ENCODE data around the gene STOML3.
A peak's percentile ranks its signal among the peaks of the same experiment; 100 is the strongest.
"Not testable (repeated sequence)": the region's sequence is repeated elsewhere in the genome, so short reads cannot be mapped to it uniquely, and the experiment has no call there.

The STOML3 gene, protein sequence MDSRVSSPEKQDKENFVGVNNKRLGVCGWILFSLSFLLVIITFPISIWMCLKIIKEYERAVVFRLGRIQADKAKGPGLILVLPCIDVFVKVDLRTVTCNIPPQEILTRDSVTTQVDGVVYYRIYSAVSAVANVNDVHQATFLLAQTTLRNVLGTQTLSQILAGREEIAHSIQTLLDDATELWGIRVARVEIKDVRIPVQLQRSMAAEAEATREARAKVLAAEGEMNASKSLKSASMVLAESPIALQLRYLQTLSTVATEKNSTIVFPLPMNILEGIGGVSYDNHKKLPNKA

DNA sequence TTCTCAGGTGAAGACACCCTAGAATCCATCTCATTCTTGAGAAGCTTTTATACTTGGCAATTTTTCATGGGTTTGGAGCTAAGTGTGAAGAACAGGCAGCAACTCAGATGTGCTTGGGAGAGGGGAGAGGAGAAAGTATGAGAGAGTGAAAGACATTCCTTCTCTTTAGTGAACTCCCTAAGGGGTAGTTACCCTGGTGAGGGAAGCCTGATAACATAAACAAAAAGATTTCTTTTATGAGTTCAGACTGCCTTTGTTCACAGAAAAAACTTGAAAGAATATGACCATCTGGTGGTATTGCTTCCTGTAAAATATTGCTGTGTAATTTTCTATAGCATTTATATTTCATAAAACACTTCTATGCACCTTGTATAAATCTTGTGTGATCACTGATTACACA, at the start of gene STOML3:
Gene STOML3, minus strand, starts transcription at position 139 of the 400 bp plus-strand sequence. Its CDS starts 110 bp downstream, at position 29.
- DNase-seq = no peak

DNA sequence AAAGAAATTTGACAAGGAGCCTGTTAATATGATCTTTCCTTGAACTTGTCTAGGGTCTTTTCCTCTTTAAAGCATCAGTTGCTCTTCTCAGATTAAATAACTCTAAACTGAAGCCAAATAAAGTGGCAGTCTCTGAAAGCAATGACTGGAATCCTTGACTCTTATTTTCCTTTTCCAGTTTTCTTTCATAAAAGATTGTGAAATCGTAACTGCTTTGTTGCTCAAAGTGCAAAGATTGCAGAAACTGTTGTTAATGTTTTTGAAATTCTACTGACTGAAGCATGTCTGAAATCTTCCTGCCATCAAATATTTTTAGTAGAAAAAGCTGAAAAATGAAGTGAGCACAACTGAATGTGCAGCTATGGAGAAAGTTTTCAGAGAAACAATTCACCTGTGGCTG, 49.6 kb upstream of the STOML3 start:
- DNase-seq = no peak

DNA sequence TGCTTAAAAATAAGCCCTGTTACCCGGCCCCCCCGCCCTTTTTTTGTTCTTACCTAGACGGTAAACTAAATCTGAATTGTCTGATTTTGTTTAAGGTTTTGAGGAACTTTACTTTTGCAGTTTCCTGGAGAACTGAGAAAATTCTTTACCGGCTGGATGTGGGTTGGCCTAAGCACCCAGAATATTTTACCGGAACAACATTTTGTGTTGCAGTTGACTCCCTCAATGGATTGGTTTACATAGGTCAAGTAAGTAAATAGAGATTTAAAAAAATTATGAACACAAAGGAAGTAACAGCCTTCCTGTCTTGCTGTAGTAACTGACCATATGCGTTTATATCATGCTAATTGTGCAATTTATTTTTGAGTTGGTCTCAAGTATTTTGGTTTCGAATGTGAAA, 48.4 kb upstream of the STOML3 start:
- DNase-seq = no peak

DNA sequence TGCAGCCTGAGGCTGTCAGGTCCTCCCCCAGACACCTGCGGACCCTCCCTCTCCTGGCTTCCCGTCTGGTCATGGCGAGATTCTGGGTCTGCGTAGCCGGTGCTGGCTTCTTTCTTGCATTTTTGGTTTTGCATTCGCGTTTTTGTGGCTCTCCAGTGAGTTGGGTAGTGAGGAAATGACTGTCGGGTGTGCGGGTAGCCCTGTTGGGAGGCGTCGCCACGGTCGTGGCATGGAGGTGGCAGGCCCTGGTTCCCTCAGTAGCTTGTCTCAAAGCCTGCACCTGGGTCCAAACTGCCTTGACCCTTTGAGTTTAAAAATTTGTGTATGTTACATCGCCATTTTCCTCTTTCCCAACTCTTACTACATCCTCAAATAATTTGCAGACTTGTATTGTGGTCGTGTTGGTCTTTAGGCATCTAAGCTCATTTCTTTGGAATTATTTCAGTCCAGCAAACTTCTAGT, 48.0 kb upstream of the STOML3 start:
- DNase-seq = peak in 1 of 2 donors; percentile 49

DNA sequence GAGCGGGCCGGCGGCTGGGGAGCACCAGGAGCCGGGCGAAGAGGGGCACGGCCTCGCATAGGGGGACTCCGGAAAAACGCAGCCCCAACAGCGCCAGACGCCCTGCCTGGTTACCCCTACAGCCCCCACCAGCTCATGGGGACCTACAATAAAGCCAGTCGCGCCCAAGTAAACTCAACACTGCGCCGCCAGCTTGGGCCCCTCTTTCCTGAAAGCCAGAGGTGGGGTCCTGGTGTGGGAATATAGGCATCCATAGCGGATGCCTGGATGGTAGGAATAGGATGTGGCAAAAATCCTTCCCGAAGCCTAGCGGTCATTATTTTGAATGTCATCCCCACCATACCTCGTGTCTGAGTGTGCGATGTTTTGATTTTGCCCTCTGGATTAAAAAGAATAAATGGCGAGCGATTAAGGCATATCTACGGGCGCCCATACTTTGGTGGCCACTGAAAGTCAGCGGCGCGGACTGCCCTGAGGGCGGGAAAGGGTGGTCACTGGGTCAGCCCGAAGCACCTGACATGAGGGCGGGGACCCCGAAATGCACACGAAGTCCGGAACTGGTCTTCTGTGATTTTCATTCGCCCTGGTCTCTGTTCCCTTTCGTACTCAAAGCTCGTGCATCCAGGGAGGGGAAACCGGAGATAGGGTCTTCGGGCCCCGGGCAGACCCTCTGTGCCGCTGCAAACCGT, 47.4 kb upstream of the STOML3 start, which contains the start of the genes NHLRC3 and PROSER1:
Gene NHLRC3, plus strand, starts transcription at position 577 of the 689 bp plus-strand sequence. CDS start 184 bp downstream, outside the sequence.
Gene PROSER1, minus strand, starts transcription at position 210 of the 689 bp plus-strand sequence. CDS start 847 bp downstream, outside the sequence.
- DNase-seq = peak; percentile 65 to 88

DNA sequence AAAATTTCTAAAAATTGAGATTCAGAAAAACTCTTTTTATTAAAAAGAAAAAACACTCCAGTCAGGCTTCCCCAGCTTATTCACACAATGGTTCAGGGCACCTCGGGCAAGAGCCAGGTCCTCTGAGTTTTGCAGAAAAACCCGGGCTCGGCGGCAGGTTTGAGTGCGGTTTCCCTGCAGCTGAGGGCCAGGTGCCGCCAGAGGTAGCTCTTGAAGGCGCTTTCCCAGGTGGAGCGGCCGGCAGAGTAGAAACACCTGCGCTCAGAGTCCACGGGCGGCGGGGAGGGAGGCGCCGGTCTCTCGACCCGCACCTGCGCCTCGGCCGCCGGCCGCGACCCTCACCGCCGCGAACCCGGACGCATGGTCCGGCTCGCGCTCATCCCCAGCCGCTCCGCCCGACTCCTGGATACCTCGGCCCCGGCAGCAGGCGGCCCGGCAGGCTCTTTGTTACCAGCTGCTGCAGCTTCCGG, 46.8 kb upstream of the STOML3 start:
- no peak for DNase-seq

DNA sequence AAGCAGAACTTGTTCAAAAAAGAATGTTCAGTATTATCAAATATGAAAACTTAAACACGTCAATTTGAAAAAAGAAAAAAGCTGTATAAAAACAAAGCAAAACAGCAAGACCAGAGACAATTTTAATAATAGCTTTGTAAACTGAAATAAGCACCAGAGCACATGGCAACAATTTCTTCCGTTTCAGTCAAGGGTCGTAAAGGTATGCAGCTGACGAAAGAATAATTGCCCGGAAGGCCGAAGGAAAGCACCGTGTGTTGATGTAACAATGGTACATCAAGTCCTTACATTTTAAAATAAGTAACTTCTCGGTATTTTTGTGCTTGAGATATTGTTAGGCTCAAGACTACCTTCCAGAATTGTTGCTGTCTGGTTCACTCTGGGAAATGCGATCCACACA, 45.6 kb upstream of the STOML3 start:
- no peak for DNase-seq

DNA sequence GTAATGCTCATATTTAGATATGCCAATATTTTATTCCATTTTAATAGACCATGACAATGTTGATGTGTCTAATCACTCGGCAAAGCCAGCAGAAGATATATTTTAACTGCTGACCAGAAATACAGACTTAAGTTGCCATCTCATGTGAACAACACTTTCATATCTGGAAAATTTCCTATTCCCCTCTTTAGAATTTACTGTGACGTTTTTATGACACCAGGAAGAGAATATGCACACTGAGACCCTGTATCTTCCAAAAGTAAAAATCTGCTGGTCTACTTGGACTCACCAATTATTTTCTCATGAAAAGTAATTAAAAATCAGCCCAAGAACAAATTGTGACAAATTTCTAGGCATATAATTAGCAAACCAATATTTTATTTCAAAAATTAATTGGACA, 45.2 kb upstream of the STOML3 start:
- no peak for DNase-seq

DNA sequence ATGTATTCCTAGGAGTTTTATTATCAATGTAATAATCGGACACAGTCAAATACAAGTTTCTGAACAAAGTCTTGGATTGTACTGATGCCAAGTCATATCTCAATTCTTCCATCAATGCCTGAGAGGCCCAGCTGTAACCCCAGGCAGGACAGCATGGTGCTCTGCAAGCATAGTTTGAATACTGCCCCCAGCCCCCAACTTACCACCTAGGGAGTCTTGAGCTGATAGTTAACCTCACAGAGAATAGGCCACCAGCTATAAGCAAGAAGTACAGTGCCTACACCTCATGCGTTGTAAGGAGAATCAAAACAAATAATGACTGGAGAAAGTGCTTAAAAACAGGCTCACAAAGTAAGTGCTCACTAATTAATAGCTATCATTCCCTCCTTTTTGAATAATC, 44.6 kb upstream of the STOML3 start:
- no peak for DNase-seq

DNA sequence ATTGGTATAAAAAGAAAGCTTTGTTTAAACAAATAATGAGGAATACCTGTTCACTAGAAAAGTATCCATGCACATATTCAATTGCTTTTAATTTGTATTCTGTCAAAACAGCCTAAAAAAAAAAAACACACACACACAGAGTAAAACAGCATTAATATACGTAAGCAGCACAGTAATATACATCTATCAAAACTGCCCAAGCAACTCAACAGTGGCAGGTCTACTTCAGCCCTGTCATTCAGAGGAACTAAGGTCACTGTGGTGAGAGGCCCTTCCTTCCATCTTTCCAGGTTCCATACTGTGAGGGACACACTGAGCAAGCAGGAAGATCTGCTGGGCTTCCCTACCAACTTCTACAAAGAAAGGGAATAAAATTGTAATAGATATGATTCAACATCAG, 43.5 kb upstream of the STOML3 start:
- DNase-seq = no peak

DNA sequence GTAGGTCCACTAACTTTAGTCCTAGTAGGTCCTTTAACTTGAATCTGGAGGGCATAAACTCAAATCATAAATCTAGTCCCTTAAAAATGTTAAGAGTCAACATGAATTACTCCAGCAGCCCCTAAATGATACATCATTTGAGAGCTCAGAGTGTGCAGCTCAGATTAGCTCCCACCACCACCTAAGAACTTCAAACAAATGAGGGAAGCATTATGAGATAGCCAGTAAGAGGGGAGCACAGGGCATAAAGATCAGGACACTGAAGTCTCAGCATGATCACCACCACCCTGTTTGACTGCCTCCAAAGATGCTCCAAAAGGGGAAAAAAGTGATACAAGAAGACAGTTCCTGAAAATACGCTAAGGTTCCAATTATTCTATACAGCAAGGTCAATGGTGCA, 41.5 kb upstream of the STOML3 start:
- no peak for DNase-seq

DNA sequence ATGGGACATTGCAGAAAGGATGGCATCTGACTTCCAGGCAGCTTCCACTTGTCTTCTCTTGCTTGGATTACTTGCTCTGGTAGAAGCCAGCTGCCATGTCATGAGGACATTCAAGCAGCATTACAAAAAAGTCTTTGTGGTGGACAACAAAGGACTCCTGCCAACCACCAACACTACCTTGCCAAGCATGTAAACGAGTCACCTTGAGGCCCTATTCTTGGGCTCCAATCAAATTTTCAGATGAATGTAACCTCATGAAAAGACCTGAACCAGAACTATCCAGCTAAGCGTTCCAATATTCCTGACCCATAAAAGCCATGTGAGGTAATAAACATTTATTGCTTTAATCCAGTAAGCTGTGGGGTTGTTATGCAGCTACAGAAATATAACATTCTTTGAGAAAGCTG, 34.8 kb upstream of the STOML3 start:
- no peak for DNase-seq

DNA sequence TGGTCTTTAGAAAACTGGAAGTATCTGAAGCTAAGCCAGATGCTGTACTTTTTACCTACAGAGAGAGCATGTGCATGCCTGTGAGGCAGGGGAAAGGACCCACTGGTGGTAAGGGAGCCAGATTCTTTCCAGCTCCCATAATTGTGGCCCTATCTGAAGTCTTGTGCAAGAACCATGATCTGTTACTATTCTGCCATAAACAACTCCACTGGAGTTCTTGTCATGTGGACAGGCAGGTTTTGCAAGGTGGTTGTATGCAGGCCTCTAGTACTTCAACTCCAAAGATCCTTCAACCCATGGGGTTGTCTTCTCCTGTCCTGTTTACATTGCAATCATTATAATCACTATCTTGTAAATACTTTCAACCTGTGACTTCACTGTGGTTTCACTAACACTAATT, 33.1 kb upstream of the STOML3 start:
- no peak for DNase-seq

DNA sequence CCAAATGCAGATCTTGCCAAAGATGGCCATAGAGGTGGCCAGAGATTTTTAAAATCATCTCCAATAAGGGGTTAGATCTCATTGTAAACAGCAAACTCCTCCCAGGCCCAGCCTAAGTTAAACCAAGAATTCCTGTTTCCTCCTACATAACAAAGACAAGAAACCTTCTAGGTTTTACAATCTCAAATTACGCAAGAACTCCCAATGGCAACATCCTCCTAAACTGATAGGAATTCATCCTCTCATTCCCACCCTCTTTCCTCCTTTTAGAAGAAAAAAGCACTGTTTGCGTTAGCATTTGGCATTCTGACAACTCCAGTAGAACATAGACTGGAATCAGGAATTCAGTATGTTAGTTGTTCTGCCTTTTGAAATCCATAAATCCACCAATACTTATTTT, 32.7 kb upstream of the STOML3 start:
- DNase-seq = no peak

DNA sequence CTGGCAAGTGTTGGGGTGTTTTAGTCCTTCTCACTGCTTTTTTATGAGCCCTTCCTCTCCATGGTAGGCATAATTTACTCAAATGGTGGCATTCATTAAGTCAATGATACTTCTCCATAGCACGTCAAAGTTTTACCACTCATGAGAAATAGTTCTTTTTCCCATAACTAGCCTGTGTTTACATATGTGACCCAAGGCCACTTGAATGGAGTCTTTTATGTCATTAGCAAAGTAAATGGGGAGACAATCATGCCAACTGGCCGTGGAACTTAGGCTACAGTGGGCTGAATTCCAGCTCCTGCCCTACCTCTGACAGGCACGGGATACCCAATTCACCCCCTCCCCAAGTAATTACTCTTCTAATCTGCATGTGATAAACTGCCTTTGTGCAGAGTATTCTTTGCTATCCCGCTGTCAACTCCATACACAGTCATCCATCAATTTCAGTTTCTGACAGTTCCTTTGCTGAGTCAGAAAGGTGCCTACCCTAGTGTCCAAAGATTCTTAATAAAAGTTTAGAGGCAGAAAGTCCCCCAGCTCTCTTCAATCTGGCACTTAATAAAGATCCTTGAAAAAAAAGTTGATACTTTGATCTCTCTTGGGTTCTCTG, 30.3 kb upstream of the STOML3 start:
- no peak for DNase-seq

DNA sequence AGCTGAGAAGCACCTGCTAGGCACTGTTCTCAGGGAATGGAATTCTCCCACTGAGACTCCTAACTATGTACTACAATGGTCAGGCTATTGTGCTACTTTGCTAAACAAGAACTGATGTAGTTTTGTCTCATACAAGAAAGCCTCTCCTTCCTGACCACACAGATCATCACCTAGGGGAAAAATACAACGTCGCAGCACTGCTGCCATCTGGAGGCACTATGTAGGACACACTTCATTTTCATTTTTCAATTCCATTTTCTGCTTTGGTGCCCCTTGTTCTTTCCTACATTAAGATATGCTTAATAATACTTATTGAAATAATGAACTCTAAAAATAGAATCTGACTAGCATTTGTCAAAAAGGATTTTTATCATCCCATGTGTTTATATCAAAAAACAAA, 26.2 kb upstream of the STOML3 start:
- DNase-seq = no peak

DNA sequence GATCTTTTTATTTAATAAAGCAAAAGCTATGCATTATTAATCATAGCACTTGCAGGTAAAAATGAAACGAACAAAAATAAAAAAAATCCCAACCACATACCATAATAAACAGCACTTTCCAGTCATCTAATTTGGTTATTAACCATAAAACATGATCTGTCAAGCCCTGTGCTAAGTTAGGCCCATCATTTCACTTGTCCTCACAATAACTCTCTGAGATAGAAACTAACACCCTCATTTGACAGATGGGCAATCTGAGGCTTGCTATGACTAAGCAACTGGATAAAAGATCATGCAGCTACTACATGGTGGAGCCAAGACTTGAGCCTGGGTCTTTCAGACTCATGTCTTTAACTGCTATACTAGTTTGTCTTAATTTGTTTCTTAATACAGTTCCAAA, 25.5 kb upstream of the STOML3 start:
- no peak for DNase-seq

DNA sequence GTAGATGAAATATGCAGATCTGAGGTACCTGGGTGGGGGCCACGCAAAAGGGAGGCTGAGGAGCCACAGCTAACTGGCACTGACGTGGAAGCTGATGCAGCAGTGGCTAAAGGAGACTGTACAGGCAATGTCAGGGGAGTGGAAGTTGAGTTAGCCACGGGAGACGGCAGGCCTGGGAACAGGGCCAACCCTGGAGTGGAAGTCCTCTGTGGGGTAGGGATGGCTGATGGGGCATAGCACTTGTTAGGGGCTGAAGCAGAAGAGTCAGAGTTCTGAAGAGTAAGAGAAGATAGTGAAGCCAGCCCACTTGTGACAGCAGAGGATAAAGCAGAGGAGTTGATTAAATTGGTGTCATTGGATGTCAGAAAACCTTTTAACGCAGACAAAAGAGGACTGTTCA, 22.8 kb upstream of the STOML3 start:
- DNase-seq = no peak

DNA sequence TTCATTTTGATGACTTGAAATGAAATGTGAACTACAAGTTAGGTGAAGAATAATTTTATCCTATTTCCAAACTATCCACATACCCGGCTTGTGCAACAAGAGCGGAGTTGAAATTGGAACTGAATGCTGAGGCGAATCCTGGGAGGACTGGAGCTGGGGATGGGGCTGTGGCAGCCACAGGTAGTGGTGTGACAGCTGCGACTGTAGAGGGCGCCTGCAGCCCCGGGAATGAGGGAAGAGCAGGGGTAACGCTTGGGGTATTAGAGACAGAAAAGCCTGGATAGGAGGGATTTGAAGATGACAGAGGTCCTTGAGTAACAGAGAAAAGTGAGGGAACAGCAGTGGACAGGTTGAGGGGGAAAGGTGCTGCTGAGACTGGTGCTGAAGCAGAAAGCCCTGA, 22.0 kb upstream of the STOML3 start:
- DNase-seq = no peak

DNA sequence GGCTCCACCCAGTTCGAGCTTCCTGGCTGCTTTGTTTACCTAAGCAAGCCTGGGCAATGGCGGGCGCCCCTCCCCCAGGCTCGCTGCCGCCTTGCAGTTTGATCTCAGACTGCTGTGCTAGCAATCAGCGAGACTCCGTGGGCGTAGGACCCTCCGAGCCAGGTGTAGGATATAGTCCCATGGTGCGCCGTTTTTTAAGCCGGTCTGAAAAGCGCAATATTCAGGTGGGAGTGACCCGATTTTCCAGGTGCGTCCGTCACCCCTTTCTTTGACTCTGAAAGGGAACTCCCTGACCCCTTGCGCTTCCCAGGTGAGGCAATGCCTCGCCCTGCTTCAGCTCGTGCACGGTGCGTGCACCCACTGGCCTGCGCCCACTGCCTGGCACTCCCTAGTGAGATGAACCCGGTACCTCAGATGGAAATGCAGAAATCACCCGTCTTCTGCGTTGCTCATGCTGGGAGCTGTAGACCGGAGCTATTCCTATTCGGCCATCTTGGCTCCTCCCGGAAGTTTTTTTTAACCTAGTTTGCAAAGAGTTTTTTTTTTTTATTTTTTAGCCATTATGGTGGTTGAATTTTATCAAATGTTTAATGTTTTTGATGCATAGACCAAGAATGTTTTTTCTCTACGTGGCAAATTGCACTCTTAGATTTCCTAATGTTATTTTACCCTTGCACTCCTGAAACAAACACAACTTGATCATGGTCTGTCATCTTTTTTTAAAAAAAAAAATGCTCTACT, 15.9 kb upstream of the STOML3 start:
- DNase-seq = not testable (repeated sequence)

DNA sequence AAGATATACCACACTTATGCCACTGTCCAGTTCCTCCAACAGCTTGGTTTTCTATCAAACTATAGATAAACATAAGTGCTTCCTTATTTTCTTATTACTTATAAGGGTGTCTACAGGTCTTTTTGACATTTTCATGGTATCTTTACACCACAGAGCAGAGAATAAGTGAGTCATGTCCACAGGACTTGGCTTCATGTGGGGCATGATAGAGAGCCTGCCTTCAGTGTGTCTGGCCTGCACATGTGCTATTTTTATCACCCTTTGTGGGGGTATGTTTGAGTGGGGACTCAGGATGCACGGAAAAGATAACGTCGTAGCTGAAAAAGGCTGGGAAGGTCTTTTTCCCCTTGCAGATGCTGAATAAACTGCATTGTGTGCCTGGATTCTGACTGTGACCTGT, 8.1 kb upstream of the STOML3 start:
- no peak for DNase-seq

DNA sequence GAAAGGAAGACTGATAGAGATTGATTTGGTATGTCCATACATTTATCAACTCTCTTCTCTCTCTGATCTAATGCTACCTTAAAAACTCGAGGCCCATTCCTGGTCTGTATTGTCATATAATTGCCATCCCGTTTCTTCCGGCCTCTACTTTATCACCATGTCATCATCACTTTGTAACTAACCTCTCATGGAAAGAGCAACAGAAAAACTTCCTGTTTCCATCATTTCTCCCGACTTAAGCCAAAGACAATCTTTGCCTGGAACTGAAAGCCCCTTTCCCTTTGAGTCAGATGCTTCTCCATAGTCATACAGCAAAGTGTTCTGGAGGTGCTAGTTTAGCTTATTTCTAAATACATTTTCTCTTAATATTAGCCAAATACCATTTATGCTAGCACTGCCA, 2.8 kb upstream of the STOML3 start:
- no peak for DNase-seq

DNA sequence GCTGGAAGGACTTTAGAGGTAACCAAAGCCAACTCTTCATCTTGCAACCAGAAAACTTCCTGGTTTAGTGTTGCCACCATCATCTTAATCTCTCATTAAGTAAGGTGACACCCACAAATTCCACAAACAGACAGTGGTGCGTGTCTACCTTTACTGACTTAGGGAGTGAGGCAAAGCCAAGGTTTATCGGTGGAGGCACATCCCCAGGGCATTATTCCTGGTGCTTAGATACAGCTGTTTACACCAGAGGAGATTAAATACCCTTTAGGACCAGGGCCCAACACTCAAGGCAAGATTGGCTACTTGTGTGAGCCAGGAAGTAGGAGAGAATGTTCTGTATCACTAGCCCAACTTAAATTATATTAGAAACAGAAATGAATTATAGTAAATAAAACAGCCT, 9.5 kb downstream of the STOML3 start:
- DNase-seq = no peak
